HG03045 (cell line): ENCODE data around the gene TBC1D32.
"Not testable (repeated sequence)": the region's sequence is repeated elsewhere in the genome, so short reads cannot be mapped to it uniquely, and the experiment has no call there.

Source experiments
- ATAC-seq: cut with Tn5 transposase; IDR thresholded peaks from one replicate; pipeline ENCODE4 v1.9.1; 2021; ENCODE audit warnings: mild to moderate bottlenecking, moderate library complexity; ENCODE audit not compliant: unreplicated experiment

TBC1D32 gene

DNA sequence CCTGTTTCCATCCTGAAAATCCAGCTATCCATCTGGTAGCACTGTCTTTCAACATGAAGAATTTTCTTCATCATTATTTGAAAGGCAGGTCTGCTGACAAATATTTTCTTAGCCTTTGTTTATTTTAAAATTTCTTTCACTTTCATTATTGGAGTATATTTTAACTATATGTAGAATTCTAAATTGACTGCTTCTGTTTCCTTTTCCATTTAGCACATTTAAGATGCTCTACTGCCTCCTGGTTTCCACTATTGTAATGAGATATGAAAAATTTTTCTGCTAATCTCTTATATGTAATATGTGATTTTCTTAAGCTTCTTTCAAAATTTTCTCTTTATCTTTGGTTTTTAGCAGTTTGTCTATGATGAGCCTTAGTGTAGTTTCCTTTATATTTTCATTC, 97.3 kb downstream of the TBC1D32 start:
- no peak for ATAC-seq

DNA sequence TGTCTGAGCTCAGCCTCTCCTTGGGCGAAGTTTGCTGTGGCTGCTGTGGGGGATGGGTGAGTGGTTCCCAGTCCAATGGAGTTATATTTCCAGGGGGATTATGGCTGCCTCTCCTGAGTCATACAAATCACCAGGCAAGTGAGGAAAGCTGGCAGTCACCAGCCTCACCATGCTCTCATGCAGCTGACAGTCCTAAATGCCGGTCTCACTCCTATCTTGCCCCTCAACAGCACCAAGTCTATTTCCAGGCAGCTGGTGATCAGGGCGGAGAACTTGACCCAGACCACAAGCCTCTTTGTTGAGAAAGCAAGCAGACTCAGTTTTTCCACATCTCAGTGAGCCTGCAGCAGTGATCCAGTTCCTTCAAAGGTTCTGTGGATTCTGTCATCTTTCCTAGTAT, 98.9 kb downstream of the TBC1D32 start:
- ATAC-seq, result no peak

DNA sequence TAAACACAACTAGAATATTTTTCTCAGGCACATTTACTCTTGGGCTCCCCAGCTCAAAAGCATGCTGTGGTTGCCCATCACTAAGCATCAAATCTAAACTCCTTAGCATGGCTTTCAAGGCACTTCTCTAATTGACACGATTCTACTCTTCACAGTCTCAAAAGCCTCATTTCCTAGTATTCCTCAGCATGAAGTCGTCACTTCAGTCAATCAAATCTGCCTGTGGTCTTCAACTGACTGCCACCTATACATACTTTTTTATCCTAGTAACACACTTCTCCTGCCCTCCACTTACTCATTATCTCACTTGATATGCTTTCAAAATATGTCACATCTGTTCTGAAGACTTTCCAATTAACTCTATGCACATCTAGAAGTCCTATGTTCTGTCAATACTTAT, 110.3 kb downstream of the TBC1D32 start:
- ATAC-seq, result no peak

DNA sequence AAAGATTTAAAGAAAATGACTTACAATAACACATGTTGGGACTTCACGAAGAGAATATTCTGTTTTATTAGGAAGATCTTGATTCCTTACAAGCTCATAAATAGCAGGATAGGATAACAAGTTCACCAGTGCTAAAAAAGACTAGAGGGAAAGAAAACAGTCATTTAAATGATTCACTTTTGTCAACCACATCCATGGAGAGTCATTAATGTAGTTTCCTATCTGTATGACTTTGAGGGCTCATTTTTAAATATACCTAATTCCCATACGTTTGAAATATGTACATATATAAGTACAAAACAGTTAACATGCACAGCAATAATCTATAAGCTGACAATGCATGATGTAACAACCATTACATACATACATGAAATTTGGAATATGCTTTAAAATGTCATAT, 111.1 kb downstream of the TBC1D32 start:
- no peak for ATAC-seq

DNA sequence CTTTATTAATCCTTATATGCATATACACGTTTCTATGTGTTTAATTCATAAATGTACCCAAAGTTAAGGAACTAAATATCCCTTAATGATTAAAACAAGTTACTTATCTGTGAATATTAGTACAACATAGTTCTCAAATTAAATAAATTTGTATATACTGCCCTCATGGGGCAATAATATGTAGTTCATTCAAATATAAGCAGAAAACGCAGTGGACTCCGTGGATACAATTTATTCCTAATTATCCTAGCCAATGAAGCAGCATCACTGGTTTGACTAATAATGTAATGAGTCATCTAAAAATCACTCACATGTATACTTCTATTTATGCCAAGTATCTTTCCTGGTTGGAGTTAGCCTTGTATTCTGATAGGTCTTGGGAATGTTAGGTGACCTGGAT, 111.6 kb downstream of the TBC1D32 start:
- ATAC-seq, result no peak

DNA sequence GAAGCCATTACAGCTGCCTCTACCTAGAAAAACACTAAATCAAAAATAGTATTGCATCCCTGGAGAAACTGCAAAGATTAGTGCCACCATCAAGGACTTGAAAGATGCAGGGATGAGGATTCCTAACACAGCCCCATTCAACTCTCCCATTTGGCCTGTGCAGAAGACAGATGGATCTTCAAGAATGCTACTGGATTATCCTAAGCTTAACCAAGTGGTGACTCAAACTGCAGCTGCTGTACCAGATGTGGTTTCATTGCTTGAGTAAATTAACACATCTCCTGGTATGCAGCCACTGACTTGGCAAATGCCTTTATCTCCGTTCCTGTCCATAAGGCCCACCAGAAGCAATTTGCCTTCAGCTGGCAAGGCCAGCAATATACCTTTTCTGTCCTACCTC, 117.4 kb downstream of the TBC1D32 start:
- ATAC-seq, result no peak

DNA sequence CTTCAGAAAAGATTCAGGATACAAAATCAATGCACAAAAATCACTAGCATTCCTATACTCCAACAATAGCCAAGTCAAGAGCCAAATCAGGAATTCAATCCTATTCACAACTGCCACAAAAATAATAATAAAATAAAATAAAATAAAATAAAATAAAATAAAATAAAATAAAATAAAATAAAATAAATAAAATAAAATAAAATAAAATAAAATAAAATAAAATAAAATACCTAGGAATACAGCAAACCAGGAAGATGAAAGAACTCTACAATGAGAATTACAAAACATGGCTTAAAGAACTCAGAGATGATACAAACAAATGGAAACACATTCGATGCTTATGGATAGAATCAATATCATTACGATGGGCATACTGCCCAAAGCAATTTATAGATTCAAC, 120.9 kb downstream of the TBC1D32 start:
- ATAC-seq, result not testable (repeated sequence)

DNA sequence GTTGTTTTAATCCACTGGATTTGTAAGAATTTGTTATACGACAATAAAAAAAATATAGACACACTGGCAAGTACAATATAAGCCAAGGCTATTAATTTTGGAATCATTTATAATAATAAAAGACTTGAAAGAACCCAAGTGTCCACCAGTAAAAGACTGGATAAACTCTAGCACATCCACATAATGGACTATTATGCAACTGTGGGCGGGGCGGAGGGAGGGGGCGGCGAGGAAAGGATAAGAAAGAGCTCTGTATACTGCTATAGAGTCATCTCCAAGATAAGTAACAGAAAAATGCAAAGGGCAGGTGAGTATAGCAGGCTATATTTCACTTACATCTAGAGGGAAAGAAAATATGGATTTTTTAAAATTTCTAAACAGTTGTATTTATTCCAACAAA, 123.3 kb downstream of the TBC1D32 start:
- no peak for ATAC-seq

DNA sequence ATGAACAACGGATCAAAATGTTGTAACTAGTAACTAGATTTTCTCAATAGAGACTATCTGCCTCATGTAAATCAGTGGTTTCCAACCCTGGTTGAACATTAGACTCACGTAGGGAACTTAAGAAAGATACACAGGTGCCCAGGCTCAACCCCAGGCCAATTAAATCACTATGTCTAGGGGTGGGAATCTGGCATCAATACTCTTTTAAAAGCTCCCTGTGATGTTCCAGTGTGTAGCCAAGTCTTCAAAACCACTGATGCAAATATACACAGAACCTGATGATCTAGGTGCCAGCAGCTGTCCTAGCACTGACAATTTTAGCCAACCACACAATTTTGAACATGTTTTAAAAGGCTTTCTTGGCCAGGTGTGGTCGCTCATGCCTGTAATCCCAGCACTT, 128.7 kb downstream of the TBC1D32 start:
- no peak for ATAC-seq

DNA sequence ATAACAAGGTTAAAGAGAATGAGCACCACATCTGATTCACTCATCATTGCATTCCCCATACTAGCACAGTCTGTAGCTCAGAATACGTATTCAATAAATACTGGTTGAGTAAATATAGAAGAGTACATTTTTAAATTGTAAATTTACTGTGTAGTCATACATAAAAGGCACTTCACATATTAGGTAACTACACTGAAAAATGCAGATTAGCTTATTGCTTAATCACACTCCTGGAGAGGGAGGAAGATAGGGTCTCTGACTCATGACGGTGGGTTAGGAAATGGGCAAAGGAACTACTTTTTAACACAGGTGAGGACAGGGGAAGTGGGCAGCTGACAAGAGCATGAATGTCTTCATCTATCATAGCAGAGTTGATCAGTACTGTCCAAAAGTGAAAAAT, 133.2 kb downstream of the TBC1D32 start:
- ATAC-seq, result no peak

DNA sequence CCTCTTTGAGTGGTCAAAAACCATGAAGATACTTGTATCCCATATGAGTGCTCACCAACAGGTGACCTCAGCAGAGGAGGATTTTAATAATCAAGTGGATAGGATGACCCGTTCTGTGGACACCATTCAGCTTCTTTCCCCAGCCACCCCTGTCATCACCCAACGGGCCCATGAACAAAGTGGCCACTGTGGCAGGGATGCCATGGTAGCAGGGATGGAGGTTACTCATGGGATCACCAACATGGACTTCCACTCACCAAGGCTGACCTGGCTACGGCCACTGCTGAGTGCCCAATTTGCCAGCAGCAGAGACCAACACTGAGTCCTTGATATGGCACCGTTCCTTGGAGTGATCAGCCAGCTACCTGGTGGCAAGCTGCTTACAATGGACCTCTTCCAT, 138.2 kb downstream of the TBC1D32 start:
- ATAC-seq, result not testable (repeated sequence)

DNA sequence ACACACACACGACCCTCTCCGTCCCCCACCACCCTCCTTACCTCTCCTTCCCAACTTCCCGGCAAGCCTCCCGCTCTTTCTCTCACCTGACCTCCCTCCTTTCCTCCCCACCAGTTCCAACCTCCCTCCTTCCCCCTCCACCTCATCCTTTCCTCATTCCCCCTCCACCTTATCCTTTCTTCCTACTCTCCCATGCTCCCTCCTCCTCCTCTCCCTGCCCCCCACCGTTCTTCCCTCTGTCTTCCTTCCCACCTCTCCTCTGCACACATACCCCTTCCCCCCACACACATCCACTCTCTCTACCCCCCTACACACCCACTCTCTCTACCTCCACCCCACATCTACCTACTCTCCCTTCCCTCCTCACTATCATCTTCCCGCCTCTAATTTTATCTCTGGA, 144.2 kb downstream of the TBC1D32 start:
- no peak for ATAC-seq

DNA sequence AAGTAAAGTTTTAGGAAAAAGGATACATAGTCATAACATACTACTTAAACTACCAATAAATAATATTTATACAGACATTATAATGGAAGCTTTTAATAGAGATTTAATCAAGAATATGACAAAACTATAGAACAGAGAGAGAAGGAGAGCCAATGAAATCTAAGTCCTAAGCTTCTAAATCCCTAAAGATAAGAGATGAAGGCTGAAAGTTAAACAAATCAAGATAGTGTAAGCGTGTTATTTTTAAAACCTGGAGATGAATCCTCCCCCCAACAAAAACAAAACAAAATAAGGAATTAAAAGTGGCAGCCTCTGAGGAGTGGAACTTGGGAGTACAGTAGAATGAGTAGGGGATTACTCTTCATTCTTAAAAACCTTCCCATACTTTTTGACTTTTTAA, 145.9 kb downstream of the TBC1D32 start:
- ATAC-seq, result no peak

DNA sequence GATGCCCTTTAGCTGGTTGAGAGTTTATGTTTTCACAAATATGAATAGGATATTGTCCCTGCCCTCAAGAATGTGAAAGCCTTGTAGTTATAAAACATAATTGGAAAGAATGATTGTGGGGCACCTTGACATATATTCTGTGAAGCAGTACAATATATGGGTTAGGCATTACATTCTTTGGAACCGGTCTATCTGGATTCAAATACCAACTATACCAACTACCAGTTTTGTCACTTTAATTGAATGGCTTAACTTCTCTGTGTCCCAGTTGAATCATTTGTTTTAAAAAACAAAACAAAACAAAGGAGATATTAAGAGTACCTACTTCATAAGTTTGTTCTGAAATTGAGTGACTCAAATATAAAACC, 146.5 kb downstream of the TBC1D32 start:
- ATAC-seq, result no peak

DNA sequence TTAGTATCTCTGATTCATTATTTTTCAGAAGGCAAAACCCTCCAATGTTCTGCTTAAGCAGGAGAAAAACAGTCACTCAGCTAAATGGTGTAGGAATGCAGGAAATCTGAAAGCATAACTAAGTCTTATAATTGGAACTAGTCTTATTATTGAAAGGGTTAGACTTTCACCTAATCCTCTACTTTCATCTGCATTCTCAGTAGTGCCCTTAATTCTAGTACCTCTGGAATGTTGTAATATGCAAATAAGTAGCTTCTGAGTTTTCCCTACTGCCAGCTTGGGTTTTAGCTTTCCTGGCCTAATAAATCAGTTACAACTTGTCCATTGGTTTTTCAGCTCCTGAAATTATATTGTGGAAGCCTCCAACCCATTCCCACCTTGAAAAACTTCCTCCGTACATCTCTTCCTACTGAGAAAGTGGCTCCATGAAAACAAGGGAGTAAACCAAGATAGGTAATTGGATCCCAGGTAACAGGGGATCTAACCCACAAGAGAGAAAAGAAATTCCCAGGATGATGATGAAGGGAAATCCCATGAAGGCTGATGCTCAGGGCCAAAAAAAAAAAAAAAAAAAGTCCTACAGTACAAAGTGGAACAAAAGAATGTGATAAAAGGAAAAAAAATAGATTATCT, 147.0 kb downstream of the TBC1D32 start:
- ATAC-seq, result no peak

DNA sequence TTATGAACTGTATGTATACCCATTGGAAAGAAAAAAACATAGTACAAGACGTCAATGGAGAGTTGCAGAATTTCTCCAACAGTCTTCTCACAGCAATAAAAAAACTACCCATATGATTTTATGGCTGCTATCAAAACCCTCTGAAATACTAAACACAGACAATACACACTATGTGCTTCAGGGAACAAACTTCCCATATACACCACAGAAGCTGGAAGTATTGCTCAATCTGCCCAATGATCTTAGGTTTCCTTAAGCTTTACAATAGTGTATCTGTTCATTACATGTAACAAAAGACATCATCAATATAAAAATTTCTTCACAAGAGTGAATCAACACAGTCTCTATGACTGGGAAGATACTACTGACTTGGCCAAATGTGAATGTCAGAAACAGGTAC, 150.5 kb downstream of the TBC1D32 start:
- no peak for ATAC-seq

DNA sequence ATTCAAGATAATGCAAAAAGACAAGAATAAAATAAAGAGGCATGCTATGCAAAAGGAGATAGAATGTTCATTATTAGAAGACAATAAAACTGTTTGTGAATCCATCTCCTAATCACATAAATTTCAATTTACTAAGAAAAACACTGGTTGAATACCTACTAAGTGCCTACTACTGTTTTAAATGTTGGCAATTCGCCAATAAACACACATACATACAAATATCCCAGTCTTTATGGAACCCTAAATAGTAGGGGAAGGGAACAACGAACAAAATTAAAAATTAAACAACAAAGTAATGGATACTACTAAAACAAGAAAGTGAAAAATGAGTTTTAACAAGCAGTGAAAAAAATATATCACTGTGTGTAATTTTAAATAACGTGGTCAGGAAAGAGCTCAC, 158.5 kb downstream of the TBC1D32 start:
- no peak for ATAC-seq

DNA sequence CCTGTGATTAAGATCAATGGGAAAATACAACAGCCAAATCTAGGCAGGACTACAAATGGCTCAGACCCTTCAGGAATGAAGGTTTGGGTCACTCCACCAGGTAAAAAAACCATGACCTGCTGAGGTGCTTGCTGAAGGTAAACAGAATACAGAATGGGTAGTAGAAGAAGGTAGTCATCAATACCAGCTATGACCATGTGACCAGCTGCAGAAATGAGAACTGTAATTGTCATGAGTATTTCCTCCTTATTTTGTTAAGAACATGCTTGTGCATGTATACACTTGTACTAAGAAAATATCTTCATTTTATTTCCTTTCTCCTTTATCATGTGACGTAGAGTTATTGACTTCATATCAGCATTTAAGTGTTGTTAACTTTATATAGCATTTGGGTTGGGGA, 161.8 kb downstream of the TBC1D32 start:
- ATAC-seq, result not testable (repeated sequence)

DNA sequence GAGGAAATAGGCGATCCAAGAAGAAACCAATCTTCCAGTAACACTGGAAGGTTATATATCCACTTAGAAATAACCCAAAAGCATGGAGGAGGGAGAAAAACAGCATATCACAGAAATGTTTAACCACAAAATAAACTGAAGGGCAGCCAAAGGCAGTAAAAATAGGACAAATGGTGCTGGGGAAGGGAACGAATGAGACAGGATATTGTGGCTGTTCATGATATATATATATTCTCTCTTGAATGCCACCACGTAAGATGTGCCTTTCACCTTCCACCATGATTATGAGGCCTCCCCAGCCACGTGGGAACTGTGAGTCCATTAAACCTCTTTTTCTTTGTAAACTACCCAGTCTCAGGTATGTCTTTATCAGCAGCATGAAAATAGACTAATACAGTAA, 162.4 kb downstream of the TBC1D32 start:
- no peak for ATAC-seq

DNA sequence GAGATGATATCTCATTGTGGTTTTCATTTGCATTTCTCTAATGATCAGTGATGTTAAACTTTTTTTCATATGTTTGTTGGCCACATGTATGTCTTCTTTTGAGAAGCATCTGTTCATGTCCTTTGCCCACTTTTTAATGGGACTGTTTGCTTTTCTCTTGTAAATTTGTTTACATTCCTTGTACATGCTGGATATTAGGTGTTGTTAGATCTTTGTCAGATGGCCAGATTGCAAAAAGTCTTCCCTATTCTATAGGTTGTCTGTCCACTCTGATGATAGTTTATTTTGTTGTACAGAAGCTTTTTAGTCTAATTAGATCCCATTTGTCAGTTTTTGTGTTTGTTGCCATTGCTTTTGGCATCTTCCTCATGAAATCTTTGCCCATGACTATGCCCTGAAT, 172.4 kb downstream of the TBC1D32 start:
- no peak for ATAC-seq

DNA sequence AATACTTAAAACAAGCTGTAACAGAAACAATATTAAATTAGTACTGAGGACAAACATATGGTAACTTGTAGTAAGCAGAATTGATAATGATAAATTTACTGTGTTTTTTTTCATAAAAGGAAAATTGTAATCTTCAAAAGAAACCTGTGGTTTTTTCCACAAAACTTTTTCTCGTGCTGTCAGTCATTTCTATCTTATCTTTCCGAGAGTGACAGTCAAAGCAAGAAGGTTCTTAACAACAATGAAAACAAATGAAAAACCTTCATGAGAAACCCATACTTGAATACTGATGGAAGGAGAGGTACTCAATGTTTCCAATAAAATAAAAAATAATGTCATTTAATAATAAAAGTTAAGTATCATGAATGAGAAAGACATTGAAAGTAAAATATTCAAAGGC, 174.0 kb downstream of the TBC1D32 start:
- no peak for ATAC-seq

DNA sequence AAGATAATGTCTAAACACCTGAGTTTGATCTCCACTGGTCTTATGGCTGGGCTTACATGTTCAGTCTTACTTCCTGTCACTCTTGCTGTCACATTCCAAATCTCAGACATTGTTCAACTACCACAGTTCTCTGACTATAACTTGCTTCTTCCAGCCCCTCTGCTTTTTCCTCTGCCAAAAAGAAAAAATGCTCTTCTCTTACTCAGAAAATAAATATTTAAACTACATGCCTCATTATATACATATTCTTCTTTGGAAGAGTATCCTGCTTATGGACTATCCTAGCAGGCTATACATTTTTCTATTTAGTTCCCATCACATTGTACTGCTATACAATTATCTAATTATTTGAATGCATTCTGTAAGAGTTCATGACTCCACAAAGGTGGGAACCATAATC, 175.4 kb downstream of the TBC1D32 start:
- no peak for ATAC-seq

DNA sequence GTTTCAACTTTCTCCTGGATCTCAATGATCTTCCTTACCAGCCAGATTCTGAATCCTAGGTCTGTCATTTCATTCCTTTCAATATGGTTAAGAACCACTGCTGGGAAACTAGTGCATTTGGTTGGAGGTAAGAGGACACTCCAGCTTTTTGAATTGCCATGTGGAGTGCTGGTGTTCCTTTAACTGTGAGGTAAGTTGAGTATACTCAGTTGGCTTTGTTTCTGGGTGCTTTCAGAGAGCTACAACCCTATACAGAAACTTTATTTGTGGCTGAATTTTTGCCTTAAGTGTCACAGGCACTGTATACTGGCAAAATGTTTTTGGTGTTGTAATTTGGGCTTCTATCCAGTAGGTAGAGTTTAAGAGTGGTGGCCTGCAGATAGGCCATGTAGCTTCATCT, 175.8 kb downstream of the TBC1D32 start:
- no peak for ATAC-seq

DNA sequence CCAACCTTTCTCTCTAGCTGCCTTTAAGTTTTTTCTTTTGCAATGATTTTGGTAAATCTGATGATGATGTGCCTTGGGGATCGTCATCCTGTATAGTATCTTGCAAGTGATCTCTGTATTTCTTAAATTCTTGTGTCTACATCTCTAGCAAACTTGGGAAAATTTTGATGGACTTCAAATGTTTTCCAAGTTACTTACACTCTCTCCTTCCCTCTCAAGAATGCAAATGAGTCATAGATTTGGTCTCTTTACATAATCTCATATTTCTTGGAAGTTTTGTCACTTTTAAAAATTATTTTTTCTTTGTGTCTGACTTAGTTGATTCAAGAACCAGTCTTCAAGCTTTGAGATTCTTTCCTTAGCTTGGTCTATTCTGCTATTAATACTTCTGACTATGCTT, 176.4 kb downstream of the TBC1D32 start:
- ATAC-seq, result no peak
